ENCODE data around the gene AKAP6.
"Not testable (repeated sequence)": the region's sequence is repeated elsewhere in the genome, so short reads cannot be mapped to it uniquely, and the experiment has no call there.

AKAP6 gene

GRCh38 chr14:32374155-32374554, 45.1 kb downstream of the AKAP6 start:
- DNase-seq = peak; percentile 22

- DNase-seq = no peak
These were observed 46.6 kb downstream of the AKAP6 start for GRCh38 chr14:32375663-32376062.

GRCh38 chr14:32377046-32377646, 48.0 kb downstream of the AKAP6 start:
- peak; percentile 61 for DNase-seq

GRCh38 chr14:32378284-32378683, 49.2 kb downstream of the AKAP6 start:
- DNase-seq = no peak

GRCh38 chr14:32379447-32379846, 50.3 kb downstream of the AKAP6 start:
- DNase-seq = no peak

- DNase-seq = no peak
These were observed 52.8 kb downstream of the AKAP6 start for GRCh38 chr14:32381869-32382268.

GRCh38 chr14:32382704-32383103, 53.6 kb downstream of the AKAP6 start:
- DNase-seq = peak; percentile 42

- DNase-seq = peak; percentile 62
These were observed 54.4 kb downstream of the AKAP6 start for GRCh38 chr14:32383364-32384009.

GRCh38 chr14:32384464-32384863, 55.4 kb downstream of the AKAP6 start:
- DNase-seq = no peak

GRCh38 chr14:32387295-32387694, 58.2 kb downstream of the AKAP6 start:
- DNase-seq = not testable (repeated sequence)

- DNase-seq = no peak
These were observed 64.0 kb downstream of the AKAP6 start for GRCh38 chr14:32393119-32393518.

GRCh38 chr14:32394038-32394437, 64.9 kb downstream of the AKAP6 start:
- DNase-seq = no peak

- no peak for DNase-seq
These were observed 67.8 kb downstream of the AKAP6 start for GRCh38 chr14:32396885-32397284.

GRCh38 chr14:32397861-32398640, 69.0 kb downstream of the AKAP6 start:
- DNase-seq = peak; percentile 79

GRCh38 chr14:32399920-32400319, 70.8 kb downstream of the AKAP6 start:
- no peak for DNase-seq

- DNase-seq = peak; percentile 75
These were observed 71.4 kb downstream of the AKAP6 start for GRCh38 chr14:32400480-32400879.

GRCh38 chr14:32403021-32403420, 73.9 kb downstream of the AKAP6 start:
- no peak for DNase-seq

GRCh38 chr14:32403688-32404087, 74.6 kb downstream of the AKAP6 start:
- DNase-seq = peak; percentile 60

- no peak for DNase-seq
These were observed 75.9 kb downstream of the AKAP6 start for GRCh38 chr14:32404784-32405573.

GRCh38 chr14:32405856-32406255, 76.8 kb downstream of the AKAP6 start:
- no peak for DNase-seq

GRCh38 chr14:32407130-32407529, 78.0 kb downstream of the AKAP6 start:
- DNase-seq = no peak

- DNase-seq = no peak
These were observed 78.9 kb downstream of the AKAP6 start for GRCh38 chr14:32408018-32408417.

GRCh38 chr14:32412103-32412502, 83.0 kb downstream of the AKAP6 start:
- DNase-seq = no peak

Measured in fibroblast of skin of back (primary cell).